GM18907 (cell line): ENCODE results near the gene HEATR5A.
"Not testable (repeated sequence)": the region's sequence is repeated elsewhere in the genome, so short reads cannot be mapped to it uniquely, and the experiment has no call there.

Source experiments
- ATAC-seq: cut with Tn5 transposase; IDR thresholded peaks from one replicate; pipeline ENCODE4 v1.9.1; 2021; ENCODE audit warnings: mild to moderate bottlenecking, moderate library complexity; ENCODE audit not compliant: unreplicated experiment

HEATR5A gene

GRCh38 chr14:31287294-31287972 is 132.9 kb downstream of the HEATR5A start:
- no peak for ATAC-seq

GRCh38 chr14:31286456-31287293 is 133.7 kb downstream of the HEATR5A start:
- ATAC-seq: no peak

DNA sequence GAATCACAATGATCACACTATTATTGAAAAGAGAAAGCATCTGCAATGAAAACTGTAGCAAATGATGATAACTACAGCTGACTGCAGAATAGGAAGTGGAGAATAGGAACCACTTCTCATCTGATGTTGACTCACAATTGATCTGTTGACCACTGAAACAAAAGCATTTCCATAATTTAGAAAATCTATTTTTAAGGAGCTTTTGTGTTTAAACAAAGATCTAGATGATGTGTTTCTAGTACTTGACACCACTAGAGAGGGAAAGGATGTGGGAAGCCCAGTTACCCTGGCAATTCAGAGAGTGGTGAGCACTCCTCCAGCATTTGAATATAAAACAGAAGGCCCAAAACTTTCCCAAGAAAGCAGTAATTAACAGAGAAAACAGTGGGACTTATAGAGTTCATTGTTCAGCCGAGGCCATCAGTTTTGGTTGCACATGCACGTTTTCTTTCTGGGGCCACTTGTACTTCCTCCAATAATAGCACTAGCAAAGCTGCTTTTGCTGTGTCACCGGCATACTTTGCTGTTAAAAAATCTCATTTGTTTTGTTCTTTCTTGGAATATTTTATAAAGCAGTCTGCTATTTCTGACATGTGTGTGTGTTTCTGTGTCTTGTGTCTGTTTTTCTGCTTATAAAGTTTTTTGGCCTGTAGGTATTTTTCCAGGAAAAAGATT is 136.6 kb downstream of the HEATR5A start:
- ATAC-seq: peak; percentile 72

DNA sequence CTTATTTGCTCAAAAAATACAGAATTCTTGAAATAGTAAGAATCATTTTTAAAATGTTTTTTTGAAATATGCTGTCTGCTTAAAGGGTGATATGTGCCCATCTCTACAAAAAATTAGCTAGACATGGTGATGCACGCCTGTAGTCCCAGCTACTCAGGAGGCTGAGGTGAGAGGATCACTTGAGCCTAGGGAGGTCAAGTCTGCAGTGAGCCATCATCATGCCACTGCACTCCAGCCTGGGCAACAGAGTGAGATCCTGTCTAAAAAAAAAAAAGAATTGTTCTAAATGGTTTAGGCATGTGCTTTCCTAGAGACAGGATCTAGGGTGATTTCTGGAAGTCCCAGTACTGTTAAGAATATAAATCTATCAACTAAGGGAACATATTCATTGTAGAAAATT is 137.2 kb downstream of the HEATR5A start:
- ATAC-seq: peak; percentile 27

DNA sequence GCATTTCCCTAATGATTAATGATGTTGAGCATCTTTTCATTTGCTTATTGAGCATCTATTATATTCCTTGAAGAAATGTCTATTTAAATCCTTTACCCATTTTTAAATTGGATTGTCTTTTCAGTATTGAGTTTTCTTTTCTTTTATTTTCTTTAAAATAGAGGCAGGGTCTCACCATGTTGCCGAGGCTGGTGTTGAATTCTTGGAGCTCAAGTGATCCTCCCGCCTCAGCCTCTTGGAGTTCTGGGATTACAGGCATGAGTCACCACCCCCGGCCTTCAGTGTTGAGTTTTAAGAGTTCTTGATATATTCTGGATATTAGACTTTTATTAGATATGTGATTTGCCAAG is 139.5 kb downstream of the HEATR5A start:
- no peak for ATAC-seq

DNA sequence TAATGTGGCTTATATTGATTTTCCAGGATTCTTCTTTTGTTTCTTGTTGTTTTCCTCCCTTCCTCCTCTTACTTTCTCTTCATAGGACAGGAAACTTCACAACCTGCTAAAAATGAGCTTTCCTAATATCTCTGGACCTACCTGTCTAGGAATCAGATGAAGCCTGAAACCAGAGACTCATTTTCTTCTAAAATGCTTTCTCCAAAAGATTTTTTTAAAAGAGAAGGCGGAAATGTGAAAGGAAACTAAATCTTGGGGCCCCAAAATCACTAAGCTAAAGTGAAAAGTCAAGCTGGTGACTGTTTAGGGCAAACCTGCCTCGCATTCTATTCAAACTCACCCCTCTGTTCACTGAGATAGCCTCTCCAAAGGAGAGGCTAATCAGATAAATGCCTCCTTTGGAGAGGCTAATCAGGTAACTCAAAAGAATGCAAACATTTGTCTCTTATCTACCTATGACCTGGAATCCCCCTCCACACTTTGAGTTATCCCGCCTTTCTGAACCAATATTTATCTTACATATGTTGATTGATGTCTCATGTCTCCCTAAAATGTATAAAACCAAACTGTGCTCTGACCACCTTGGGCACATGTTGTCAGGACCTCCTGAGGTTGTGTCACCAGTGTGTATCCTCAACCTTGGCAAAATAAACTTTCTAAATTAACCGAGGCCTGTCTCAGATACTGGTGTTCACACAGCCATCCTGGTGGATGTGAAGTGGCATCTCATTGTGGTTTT is 140.0 kb downstream of the HEATR5A start:
- no peak for ATAC-seq

- no peak for ATAC-seq
Measured at GRCh38 chr14:31278883-31279282, 141.5 kb downstream of the HEATR5A start.

- ATAC-seq: no peak
Measured at GRCh38 chr14:31277085-31277484, 143.3 kb downstream of the HEATR5A start.

- ATAC-seq: not testable (repeated sequence)
Measured at GRCh38 chr14:31276417-31276816, 143.9 kb downstream of the HEATR5A start.

- no peak for ATAC-seq
Measured at GRCh38 chr14:31275731-31276130, 144.6 kb downstream of the HEATR5A start.

GRCh38 chr14:31271648-31272047 is 148.7 kb downstream of the HEATR5A start:
- ATAC-seq: no peak

DNA sequence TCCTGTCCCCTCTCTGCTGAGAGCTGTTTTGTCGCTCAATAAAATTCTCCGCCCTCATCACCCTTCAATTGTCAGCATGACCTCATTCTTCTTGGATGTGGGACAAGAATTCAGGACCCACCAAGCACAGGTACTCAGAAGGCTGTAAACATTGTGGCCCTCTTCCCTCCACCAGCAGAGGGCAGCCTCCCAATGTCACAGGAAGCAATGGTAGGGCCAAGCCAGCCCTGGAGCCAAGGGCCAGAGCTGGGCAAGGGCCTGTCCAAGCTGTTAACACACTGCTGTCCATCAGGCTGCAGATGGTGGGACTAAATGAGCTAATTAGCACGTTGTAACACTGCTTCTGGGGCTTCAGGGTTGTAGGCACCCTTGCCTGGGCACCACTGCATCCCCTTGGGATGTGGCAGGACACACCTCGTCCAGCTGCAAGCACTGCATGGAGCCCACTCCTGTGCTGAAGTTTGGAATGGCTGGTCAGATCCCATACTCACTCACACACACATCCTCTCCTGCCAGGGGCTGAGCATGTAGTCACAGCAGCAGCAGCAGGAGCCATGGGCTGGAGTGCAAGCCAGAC is 150.1 kb downstream of the HEATR5A start:
- ATAC-seq: no peak

- no peak for ATAC-seq
Measured at GRCh38 chr14:31269634-31270195, 150.6 kb downstream of the HEATR5A start.

GRCh38 chr14:31268216-31268615 is 152.1 kb downstream of the HEATR5A start:
- ATAC-seq: no peak

DNA sequence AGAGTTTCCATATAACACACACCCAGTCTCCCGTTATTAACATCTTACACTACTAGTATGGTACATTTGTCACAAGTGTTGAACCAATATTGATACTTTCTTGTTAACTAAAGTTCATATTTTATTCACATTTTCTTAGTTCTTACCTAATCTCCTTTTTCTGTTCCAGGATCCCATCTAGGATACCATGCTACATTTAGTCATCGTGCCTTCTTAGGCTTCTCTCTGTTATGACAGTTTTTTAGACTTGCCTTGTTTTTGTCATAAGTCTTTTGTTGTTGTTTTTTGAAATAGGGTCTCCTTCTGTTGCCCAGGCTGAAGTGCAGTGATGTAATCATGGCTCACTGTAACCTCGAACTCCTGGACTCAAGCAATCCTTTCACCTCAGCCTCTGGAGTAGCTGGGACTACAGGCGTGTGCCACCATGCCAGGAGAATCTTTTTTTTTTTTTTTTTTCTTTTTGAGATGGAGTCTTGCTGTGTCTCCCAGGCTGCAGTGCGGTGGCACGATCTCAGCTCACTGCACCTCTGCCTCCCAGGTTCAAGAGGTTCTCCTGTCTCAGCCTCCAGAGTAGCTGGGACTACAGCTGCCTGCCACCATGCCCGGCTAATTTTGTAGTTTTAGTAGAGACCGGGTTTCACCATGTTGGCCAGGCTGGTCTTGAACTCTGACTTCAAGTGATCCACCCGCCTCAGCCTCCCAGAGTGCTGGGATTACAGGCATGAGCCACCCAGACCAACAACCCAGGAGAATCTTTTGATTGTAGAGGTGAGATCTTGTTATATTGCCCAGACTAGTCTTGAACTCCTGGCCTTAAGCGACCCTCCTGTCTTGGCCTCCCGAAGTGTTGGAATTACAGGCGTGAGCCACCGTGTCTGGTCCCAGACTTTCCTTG is 153.7 kb downstream of the HEATR5A start:
- no peak for ATAC-seq

- ATAC-seq: no peak
Measured at GRCh38 chr14:31265701-31266398, 154.5 kb downstream of the HEATR5A start.

DNA sequence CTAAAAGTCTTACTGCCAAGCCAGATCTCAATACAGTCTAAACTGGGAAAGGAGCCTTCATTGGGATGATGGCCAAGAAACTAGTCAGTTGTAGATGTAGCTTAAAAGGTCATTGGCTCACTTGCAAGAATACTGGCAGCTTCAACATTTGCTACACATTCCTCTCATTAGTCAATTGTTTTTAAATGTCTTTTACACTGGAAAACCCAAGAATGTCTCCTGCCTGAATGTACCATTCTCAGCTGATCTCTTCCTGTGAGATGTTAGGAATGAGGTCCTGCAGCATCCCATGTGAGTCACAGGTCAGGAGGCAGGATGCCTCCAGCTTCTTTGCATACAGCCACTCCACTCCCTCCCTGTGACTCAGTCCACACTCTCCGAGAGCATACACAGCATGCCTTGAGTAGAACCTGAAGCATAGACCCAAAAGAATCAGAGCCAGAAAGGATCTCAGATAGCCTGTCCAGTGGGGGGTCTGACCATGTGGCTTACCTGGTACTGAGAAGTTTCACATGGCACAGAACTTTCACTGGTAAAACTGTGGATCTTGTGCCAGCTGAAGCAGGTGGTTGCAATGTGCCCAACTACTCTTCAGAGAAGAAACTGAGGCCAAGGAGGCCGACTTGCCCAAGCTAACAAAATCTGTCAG is 156.7 kb downstream of the HEATR5A start:
- ATAC-seq: no peak
